ENCODE data around the gene SDF2.

SDF2 gene

DNA sequence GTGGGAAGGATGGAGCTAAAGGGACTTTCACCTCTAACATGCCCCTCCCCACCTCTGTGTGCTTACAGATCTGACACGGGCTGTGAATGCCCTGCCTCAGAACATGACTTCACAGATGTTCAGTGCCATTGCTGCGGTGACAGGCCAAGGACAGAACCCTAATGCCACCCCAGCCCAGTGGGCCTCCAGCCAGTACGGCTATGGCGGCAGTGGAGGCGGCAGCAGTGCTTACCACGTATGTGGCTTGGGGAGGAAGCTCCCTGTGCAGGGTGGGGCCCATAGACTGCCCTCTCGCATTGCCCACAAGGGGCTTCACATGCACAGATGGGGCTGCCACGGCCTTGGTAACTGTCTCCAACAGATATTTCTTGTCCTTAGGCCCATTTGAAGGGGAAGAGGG, 38.6 kb upstream of the SDF2 start:
- Mint-ChIP-seq H3K27ac (peak overlapping the region; percentile 55), H3K36me3 (ENCODE audit: low read depth) (peaks cover 100% of the 10 kb centered on the region), H3K4me1 (ENCODE audit: low read depth) (peaks cover 10% of the 10 kb centered on the region), H3K27me3 (no peaks in the 10 kb centered on the region), H3K9me3 (no peaks in the 10 kb centered on the region), H3K4me3 (no peak overlapping the region)
- no peak for DNase-seq

DNA sequence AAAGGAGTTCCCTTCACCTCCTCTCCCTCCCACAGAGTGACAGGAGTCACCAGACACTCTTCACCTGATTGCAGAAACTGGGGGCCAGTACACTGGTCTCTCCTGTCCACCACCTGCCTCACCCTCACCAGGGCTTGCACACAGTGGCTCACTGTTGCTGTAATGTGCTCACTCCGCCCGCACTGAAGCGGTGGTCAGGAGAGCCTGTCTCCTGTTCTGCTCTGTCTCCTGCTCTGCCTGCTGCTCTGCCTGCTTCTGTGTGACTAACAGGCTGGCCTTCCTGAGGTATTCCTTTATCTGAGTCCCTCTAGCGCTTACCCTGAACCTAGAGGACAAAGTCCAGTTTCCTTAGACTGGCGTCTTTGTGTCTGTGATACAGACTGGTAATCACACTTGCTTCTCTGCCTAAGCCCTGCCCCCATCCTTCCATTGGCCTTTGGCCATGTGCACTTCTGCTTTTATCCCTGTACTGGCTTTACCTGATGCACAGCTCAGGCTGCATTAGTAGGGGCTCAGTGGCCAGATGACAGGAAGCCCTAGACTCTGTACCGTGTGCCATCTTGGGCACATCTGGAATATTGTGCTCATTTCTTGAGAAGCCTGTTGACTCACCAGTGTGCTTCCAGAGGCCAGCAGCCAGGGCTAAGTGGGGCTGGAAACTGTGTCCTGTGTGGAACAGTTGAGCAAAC, 36.7 kb upstream of the SDF2 start:
- Mint-ChIP-seq H3K4me3 (no peak overlapping the region), H3K27ac (peak overlapping the region; percentile 82), H3K36me3 (ENCODE audit: low read depth) (peaks cover 100% of the 10 kb centered on the region), H3K27me3 (no peaks in the 10 kb centered on the region), H3K4me1 (ENCODE audit: low read depth) (peaks cover 10% of the 10 kb centered on the region), H3K9me3 (no peaks in the 10 kb centered on the region)
- DNase-seq = no peak

DNA sequence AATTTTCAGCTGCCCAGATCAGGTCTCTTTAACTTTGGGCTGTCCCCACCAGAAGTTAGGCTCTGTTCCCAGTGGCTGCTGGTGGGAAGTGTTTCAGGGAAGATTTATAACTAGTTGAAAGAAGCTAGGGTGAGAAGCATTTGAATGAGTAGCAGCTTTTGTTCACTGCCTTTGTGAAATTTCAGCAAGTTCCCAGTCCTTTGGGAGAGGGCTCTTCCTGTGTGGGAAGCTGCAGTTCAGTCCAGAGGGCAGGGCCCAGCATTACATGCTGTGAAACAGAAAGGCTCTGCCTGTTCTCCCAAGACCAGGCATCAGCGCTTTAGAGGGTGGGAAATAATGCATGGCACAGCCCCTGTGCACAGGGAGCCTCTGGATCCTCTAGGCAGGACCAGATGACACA, 32.2 kb upstream of the SDF2 start:
- H3K36me3 Mint-ChIP-seq (ENCODE audit: low read depth) = peaks cover 94% of the 10 kb centered on the region
- peaks cover 10% of the 10 kb centered on the region for H3K4me1 Mint-ChIP-seq (ENCODE audit: low read depth)
- no peak for DNase-seq
- no peaks in the 10 kb centered on the region for H3K27me3 Mint-ChIP-seq
- peak overlapping the region; percentile 17 for H3K27ac Mint-ChIP-seq
- no peak overlapping the region for H3K4me3 Mint-ChIP-seq
- no peaks in the 10 kb centered on the region for H3K9me3 Mint-ChIP-seq

DNA sequence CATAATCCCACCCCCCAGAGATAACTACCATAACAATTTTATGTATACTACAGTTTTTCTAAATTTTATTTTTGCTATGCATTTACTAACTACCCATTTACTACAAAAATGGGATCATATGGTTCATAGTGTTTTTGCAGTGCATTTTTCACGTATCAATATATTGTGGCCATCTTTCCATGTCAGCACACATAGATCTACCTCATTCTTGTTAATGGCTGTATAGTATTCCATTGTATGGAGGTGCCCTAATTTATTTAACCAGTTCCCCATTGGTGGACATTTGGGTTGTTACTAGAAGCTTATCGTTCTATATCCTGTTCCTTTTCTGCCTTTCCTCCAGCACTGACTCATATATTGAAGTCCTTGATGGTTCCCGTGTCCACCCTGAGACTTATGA, 27.3 kb upstream of the SDF2 start:
- no peaks in the 10 kb centered on the region for H3K9me3 Mint-ChIP-seq
- no peaks in the 10 kb centered on the region for H3K4me1 Mint-ChIP-seq (ENCODE audit: low read depth)
- H3K4me3 Mint-ChIP-seq = no peak overlapping the region
- no peak for DNase-seq
- no peak overlapping the region for H3K27ac Mint-ChIP-seq
- peaks cover 93% of the 10 kb centered on the region for H3K36me3 Mint-ChIP-seq (ENCODE audit: low read depth)
- H3K27me3 Mint-ChIP-seq = no peaks in the 10 kb centered on the region

DNA sequence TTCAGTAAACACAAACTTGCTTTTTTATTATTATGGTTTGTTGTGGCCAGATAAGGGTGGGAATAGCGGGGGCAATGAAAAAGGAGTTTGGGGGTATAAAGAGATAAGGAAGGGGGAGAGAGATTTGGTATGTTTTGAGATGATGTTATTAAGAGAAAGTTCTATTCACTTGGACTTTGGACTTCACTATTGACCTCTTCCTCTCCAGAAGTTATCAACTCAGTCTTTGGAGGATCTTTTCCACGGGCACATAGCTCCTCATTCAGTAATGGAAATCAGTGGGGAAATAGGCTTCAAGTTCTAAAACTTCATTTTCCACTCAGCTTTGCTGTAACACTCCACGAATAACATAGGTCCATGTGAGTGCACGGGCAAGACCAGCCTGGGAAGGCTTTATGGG, 26.8 kb upstream of the SDF2 start:
- Mint-ChIP-seq H3K4me1 (ENCODE audit: low read depth) (no peaks in the 10 kb centered on the region), H3K4me3 (no peak overlapping the region), H3K36me3 (ENCODE audit: low read depth) (peaks cover 92% of the 10 kb centered on the region), H3K27ac (no peak overlapping the region), H3K9me3 (no peaks in the 10 kb centered on the region), H3K27me3 (no peaks in the 10 kb centered on the region)
- no peak for DNase-seq

DNA sequence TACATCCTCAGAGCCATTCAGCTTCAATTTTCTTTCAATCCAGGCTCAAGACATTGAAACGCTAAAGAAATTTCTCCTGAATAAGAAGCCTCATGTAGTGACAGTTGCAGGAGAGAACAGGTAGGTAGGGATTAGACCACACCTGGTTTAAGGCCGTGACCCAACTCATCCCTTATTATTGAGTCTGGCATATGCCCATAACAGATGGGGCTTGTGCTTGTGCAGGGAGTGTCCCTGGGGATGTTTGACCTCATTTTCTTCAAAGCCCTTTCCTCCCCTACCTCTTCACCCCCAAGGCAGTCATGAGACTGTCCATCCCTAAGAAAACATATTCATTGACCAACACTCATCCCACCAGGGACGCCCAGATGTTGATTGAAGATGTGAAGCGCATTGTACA, 24.6 kb upstream of the SDF2 start:
- Mint-ChIP-seq H3K27ac (no peak overlapping the region), H3K4me1 (ENCODE audit: low read depth) (no peaks in the 10 kb centered on the region), H3K27me3 (no peaks in the 10 kb centered on the region), H3K9me3 (no peaks in the 10 kb centered on the region), H3K4me3 (no peak overlapping the region), H3K36me3 (ENCODE audit: low read depth) (peaks cover 98% of the 10 kb centered on the region)
- no peak for DNase-seq

DNA sequence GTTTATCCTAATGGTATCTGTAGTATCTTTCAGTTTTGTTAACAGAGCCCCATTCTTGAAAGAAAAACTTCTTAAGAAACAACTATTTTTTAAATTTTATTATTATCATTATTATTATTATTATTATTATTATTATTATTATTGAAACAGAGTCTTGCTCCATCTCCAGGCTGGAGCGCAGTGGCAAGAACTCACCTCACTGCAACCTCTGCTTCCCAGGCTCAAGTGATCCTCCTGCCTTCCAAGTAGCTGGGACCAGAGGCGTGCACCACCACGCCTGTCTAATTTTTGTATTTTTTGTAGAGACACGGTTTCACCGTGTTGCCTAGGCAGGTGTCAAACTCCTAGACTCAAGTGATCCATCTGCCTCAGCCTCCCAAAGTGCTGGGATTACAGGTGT, 23.7 kb upstream of the SDF2 start:
- DNase-seq = no peak
- no peaks in the 10 kb centered on the region for H3K9me3 Mint-ChIP-seq
- no peaks in the 10 kb centered on the region for H3K27me3 Mint-ChIP-seq
- H3K4me1 Mint-ChIP-seq (ENCODE audit: low read depth) = no peaks in the 10 kb centered on the region
- no peak overlapping the region for H3K27ac Mint-ChIP-seq
- peaks cover 98% of the 10 kb centered on the region for H3K36me3 Mint-ChIP-seq (ENCODE audit: low read depth)
- no peak overlapping the region for H3K4me3 Mint-ChIP-seq

DNA sequence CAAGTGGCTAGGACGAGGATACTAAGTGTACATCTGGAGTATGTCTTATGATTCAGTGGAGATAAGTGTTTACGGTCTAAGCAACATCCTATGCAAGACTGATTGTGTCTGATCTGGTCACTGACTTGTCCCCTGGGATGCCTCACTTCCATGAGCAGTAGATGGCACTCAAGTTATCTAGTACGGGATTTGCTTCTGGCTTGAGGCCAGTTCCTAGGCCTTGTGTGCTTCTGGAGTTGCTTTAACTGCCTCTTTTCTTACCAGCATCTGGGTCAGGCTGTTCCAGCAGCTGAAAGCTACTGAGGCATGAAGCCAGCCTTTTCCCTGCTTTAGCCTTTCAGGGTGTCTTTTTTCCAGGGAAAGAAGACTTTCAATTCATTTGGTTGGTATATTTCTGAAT, 23.3 kb upstream of the SDF2 start:
- no peak for DNase-seq
- H3K9me3 Mint-ChIP-seq = no peaks in the 10 kb centered on the region
- no peaks in the 10 kb centered on the region for H3K27me3 Mint-ChIP-seq
- H3K36me3 Mint-ChIP-seq (ENCODE audit: low read depth) = peaks cover 98% of the 10 kb centered on the region
- H3K4me3 Mint-ChIP-seq = no peak overlapping the region
- no peak overlapping the region for H3K27ac Mint-ChIP-seq
- H3K4me1 Mint-ChIP-seq (ENCODE audit: low read depth) = no peaks in the 10 kb centered on the region

DNA sequence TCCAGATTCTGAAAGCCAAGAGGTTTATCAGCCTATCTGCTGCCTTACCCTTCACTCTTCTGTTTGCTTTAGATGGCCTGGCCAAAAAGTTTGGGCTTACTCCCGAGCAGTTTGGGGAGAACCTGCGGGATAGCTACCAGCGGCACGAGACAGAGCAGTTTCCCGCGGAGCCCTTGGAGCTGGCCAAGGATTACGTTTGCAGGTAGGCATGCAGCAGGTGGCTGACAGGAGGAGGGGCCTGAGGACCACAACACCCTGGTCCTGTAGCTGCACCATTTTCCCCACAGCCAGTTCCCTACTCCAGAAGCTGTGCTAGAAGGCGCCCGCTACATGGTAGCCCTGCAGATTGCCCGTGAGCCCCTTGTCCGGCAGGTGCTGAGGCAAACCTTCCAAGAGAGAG, 20.9 kb upstream of the SDF2 start:
- H3K36me3 Mint-ChIP-seq (ENCODE audit: low read depth) = peaks cover 95% of the 10 kb centered on the region
- H3K27me3 Mint-ChIP-seq = no peaks in the 10 kb centered on the region
- no peak overlapping the region for H3K27ac Mint-ChIP-seq
- no peak for DNase-seq
- H3K9me3 Mint-ChIP-seq = no peaks in the 10 kb centered on the region
- H3K4me1 Mint-ChIP-seq (ENCODE audit: low read depth) = no peaks in the 10 kb centered on the region
- no peak overlapping the region for H3K4me3 Mint-ChIP-seq

DNA sequence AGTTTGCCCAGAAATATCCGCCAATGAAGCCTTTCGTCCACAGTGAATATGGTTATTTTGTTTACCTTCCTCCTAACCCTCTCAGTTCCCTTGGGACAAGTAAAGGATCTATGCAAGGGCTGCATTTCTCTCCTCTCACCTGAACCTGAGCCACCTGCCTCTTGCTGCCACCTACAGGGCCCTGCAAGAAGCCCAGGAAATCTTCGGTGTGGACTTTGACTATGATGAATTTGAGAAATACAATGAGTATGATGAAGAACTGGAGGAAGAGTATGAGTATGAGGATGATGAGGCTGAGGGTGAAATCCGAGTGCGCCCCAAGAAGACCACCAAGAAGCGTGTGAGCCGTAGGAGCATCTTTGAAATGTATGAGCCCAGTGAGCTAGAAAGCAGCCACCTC, 14.3 kb upstream of the SDF2 start:
- Mint-ChIP-seq H3K36me3 (ENCODE audit: low read depth) (peaks cover 96% of the 10 kb centered on the region), H3K4me3 (no peak overlapping the region), H3K27ac (no peak overlapping the region), H3K27me3 (no peaks in the 10 kb centered on the region), H3K4me1 (ENCODE audit: low read depth) (no peaks in the 10 kb centered on the region), H3K9me3 (no peaks in the 10 kb centered on the region)
- no peak for DNase-seq

DNA sequence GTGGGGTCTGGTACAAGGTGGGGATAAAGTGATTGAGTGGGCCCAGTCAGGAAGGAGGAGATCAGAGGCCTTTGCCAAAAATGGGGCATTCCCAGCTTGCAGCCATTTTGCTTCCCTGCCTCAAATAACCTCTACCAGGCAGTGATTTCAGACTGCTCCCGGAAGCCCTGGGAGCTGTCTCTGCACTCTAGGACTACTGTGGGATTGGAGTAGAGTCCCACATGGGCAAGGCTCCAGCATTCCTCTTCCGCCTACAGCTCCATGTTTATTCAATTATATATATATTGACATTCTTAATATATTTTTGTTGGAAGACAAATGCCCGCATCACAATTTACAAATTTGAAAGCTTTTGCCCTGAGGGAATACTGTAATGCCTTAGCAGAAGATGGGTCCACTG, 13.8 kb upstream of the SDF2 start:
- H3K36me3 Mint-ChIP-seq (ENCODE audit: low read depth) = peaks cover 95% of the 10 kb centered on the region

DNA sequence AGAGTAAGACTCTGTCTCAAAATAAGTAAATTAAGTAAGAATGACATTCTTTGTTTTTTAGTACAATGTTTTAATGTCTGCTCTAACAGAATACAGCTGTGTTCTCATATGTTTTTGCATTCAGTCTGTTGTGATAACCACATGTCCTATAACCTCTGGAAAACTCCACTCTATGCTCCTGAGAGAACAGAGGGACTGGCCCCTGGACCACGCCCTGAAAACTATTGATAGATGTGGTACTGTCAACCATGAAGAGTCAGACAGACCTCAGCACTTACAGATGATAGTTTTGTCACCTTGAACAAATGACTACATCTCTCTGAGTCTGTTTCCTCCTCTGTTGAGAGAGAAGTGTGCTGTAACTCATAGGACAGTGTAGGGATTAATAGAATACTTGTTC, 8.2 kb upstream of the SDF2 start:
- Mint-ChIP-seq H3K4me3 (no peak overlapping the region), H3K27ac (no peak overlapping the region), H3K9me3 (no peaks in the 10 kb centered on the region), H3K4me1 (ENCODE audit: low read depth) (peaks cover 27% of the 10 kb centered on the region), H3K27me3 (no peaks in the 10 kb centered on the region), H3K36me3 (ENCODE audit: low read depth) (peaks cover 82% of the 10 kb centered on the region)
- DNase-seq = no peak

More for the DNA sequence above, 13.8 kb upstream of the SDF2 start:
- Mint-ChIP-seq H3K4me3 (no peak overlapping the region), H3K27me3 (no peaks in the 10 kb centered on the region), H3K4me1 (ENCODE audit: low read depth) (no peaks in the 10 kb centered on the region), H3K9me3 (no peaks in the 10 kb centered on the region), H3K27ac (no peak overlapping the region)
- no peak for DNase-seq

DNA sequence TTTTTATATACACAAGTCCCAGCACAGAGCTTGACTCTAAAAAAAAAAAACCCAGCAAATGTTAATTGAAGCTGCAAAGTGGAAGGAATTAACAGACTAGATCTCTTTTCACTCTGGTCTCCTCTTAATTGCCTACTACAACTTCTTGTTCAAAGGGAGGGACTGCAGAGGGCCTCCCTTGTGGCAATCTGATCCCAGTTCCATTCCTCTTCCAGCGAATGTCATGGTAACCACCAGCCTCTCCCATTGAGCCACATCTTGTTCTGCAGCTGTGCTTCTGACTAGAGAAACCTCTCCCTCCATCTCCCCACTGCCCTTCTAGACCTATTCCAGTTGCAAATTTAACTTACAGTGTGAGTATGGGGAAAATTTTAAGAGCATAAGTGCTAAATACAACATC, 6.2 kb upstream of the SDF2 start:
- Mint-ChIP-seq H3K4me3 (no peak overlapping the region), H3K4me1 (ENCODE audit: low read depth) (peaks cover 46% of the 10 kb centered on the region), H3K27me3 (no peaks in the 10 kb centered on the region), H3K9me3 (no peaks in the 10 kb centered on the region), H3K36me3 (ENCODE audit: low read depth) (peaks cover 80% of the 10 kb centered on the region), H3K27ac (peak overlapping the region; percentile 13)
- no peak for DNase-seq

DNA sequence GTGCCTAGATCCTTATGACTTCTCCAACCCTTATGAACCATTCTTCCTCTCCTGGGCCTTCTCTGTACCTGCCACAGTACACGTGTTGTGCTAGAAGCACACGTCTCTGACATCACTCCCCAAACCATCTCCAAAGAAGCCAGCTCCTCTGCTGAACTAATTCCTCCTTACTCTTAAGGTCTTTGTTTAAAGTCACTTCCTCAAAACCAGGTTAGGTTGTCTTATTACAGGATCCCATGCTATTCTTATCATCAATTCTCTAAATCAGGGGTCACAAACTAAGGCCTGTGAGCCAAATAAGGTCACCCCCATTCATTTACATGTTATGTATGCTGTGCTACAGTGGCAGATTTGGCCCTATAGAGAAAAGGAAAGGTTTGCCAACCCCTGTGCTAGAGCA, 4.3 kb upstream of the SDF2 start:
- H3K27ac Mint-ChIP-seq = peak overlapping the region; percentile 47
- H3K36me3 Mint-ChIP-seq (ENCODE audit: low read depth) = peaks cover 81% of the 10 kb centered on the region
- no peak overlapping the region for H3K4me3 Mint-ChIP-seq
- peaks cover 52% of the 10 kb centered on the region for H3K4me1 Mint-ChIP-seq (ENCODE audit: low read depth)
- no peaks in the 10 kb centered on the region for H3K27me3 Mint-ChIP-seq
- H3K9me3 Mint-ChIP-seq = no peaks in the 10 kb centered on the region
- no peak for DNase-seq

DNA sequence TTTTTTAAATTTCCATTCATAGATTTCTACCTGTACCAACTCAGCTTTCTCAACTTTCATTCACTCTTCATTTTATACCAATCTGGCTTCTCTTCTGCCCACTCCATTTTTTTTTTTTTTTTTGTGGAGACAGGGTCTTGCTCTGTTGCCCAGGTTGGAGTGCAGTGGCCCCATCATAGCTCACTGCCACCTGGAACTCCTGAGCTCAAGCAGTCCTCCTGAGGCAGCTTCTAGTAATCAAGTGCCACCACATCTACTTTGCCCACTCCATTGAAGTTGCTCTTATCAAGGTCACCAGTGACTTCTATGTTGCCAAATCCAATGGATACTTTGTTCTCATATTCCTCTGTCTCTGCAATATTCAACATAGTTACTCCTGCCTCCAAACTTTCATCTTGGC, 2.0 kb upstream of the SDF2 start:
- H3K36me3 Mint-ChIP-seq (ENCODE audit: low read depth) = peaks cover 83% of the 10 kb centered on the region
- no peaks in the 10 kb centered on the region for H3K9me3 Mint-ChIP-seq
- peaks cover 63% of the 10 kb centered on the region for H3K4me1 Mint-ChIP-seq (ENCODE audit: low read depth)
- H3K4me3 Mint-ChIP-seq = peak overlapping the region; percentile 97
- H3K27ac Mint-ChIP-seq = peak overlapping the region; percentile 100
- no peaks in the 10 kb centered on the region for H3K27me3 Mint-ChIP-seq
- DNase-seq = no peak

DNA sequence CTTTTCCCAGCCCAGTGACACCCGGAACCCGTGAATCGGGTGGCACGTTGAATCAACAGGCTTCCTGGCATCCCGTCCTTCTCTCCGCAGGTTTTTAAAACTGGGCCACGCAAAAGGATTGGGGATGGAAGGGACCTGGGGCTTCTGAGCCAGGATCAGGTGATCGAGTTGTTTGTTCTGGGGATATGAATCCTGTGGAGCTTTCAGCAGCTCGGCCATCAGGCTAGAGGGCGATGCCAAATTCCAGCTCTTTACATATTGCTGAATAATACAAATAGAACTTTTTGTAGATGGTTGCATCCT, 772 bp upstream of the SDF2 start:
- no peak for DNase-seq
- Mint-ChIP-seq H3K27ac (peak overlapping the region; percentile 100), H3K9me3 (no peaks in the 10 kb centered on the region), H3K36me3 (ENCODE audit: low read depth) (peaks cover 82% of the 10 kb centered on the region), H3K27me3 (no peaks in the 10 kb centered on the region), H3K4me3 (peak overlapping the region; percentile 97), H3K4me1 (ENCODE audit: low read depth) (peaks cover 55% of the 10 kb centered on the region)

Data from activated T-cell treated with anti-CD3 and anti-CD28 coated beads, Interleukin-2, amount 50 U/mL, for 24 hours (primary cell).